Left ventricle myocardium superior (tissue), 1 donor: Measurements from ENCODE around the gene ADCY5. TPM values are rescaled to one million over a fixed set of nuclear protein-coding genes. Genes with fewer than 3 reads are reported as not detected.

ENCODE experiments used
- ATAC-seq: fragments of 200-7000 bp; cut with Tn5 transposase; one replicate; pipeline ENCODE4 v1.9.1; 2020; ENCODE audit warnings: mild to moderate bottlenecking, moderate library complexity
- DNase-seq: peaks from one replicate; pipeline ENCODE4 v3.0.0-alpha.2; 2020
- intact Hi-C: fragments of 100-400 bp; cut with micrococcal nuclease; formaldehyde crosslinking; loops from one replicate; pipeline ENCODE4 v1.11.0; 2022
- total RNA-seq: library from RNA; stranded (reverse); fragmentation: NEBNext Ultra II Directional; extraction: Animal tissue kit (Norgen Biotek cat#: 25700); gene quantifications from one replicate; pipeline ENCODE4 v1.2.1, GENCODE V29; 2021
- donor health status: DM: no; HTN: yes; CAD: no; lungs with severe emphysema.

ADCY5 gene
- total RNA-seq, 1 donor from 2014 or later = 273 TPM

DNA sequence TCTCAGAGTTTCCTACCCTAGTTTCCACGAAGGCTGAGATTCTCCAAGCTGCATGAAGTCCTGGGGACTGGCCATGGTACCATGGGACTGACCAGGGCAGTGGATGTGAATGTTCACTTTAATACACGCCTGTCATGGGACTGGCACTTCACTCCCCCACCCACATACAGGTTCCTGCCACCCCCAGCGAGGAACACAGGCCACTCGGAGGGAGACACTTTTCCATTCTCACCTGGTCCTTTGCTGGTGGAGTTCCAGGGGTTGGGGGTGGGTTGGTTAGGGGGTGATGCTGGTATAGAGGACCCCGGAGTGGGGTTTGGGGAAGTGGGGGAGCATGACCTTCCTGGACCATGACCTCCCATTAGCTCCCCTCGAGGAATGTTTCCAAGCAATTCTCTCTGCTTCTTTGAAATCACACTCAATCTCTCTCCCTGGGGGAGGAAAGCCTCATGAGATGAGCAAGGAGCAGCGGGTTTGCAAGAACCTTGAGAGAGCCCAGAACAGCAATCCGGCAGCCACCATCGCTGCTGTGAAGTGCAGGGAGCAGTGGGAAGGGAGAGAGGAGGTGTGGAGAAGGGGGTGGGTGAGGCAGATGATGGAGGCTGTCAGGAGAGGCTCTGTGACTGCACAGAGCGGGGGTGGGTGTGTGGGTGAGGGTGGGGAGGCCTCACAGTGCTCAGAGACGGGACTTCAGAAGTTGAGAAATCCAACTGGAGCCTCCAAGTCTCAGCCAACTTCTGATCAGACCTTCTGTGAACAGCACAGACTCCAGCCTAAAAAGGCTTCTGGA is 69.7 kb downstream of the ADCY5 start:
- DNase-seq (no peak), ATAC-seq (no peak)
- intact Hi-C loops = loop anchor here (10.0 kb wide), 1 partner anchor 66 kb away; the partner anchor contains the start of gene ADCY5

DNA sequence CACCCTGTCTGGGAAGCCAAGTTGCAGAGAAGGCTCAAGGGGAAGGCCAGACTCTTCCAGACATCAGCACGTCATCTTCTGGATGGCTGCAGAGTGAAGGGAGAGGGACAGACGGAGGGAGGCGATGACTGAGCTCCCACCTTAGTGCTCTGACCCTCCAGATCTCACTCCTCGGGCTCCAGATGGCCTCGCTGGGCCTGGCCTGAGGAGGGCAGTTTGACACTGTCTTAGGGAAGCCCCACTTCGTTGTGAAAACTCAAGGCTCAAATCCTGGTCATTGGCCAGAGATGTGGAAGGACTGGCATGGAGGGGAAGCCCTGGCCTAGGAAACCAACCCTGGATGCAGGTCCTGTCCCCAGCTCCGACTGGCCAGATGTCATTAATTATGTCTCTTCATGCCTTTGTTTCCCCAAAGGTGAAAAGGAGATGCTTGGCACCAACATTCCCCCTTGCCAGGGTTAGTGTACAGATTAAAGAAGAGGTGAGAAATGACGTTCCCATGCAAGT is 70.4 kb downstream of the ADCY5 start:
- no peak for DNase-seq
- ATAC-seq = no peak
- intact Hi-C loops = loop anchor here (10.0 kb wide), 1 partner anchor 66 kb away; the partner anchor contains the start of gene ADCY5

DNA sequence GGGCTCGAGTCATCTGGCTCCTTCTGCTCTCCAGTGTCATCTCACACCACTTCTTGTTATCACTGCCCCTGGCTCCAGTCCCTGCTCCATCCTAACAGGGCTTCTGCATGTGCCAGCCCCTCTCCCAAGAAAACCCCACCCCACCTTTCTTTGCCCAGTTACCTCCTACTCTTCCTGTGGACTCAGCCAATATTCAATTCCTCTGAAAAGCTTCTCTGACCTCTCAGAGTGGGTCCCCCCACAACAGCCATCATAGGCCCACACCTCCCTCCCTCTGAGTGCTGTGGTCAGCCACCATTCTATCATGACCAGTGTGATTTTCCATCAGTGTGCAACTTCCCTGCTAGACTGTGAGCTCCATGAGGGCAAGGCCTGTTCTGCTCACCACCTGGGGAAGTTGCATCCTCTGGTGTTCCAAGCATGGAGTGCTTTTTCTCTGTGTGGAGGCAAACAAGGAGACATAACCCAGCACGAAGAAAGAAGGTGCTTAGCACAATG is 71.6 kb downstream of the ADCY5 start:
- intact Hi-C loops = loop anchor here (10.0 kb wide), 1 partner anchor 68 kb away; the partner anchor contains the start of gene ADCY5

DNA sequence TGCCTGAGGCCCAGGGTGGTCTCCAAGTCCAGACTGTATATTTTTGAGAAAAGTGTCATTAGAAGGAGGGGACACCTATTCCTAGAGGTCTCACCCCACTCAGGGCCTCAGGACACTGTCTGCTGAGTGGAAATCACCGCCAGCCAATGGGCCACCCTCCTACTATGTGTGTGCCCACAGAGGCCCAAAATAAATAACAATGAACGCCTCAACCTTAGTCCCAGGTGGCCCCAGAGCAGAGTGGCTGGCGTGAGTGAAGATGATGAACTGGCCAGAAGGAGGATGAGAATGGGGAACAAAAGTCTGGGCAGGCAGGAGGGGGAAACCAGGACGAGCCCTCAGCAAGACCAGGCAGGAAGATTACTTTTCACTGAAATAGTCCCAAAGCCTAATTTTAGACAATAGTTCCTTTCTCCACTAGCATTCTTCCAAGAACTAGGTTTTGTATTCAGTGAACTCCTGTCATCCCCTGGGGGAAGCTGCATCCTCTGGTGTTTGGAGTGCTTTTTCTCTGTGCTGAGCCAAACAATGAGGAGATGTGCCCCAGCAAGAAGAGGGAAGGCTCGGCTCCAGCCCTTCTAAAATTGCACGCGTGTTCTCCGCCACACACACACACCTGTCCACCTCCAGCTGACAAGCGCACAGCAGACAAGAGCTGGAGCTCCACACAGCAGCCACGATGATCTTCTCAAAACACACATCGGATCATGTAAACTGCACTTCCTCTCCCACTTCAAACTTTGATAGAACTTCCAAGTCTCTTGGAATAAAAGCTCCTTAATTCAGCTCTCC is 72.2 kb downstream of the ADCY5 start:
- DNase-seq (no peak), ATAC-seq (no peak)
- intact Hi-C loops = loop anchor here (10.0 kb wide), 1 partner anchor 68 kb away; the partner anchor contains the start of gene ADCY5

More for the DNA sequence above, 71.6 kb downstream of the ADCY5 start:
- no peak for ATAC-seq
- no peak for DNase-seq

DNA sequence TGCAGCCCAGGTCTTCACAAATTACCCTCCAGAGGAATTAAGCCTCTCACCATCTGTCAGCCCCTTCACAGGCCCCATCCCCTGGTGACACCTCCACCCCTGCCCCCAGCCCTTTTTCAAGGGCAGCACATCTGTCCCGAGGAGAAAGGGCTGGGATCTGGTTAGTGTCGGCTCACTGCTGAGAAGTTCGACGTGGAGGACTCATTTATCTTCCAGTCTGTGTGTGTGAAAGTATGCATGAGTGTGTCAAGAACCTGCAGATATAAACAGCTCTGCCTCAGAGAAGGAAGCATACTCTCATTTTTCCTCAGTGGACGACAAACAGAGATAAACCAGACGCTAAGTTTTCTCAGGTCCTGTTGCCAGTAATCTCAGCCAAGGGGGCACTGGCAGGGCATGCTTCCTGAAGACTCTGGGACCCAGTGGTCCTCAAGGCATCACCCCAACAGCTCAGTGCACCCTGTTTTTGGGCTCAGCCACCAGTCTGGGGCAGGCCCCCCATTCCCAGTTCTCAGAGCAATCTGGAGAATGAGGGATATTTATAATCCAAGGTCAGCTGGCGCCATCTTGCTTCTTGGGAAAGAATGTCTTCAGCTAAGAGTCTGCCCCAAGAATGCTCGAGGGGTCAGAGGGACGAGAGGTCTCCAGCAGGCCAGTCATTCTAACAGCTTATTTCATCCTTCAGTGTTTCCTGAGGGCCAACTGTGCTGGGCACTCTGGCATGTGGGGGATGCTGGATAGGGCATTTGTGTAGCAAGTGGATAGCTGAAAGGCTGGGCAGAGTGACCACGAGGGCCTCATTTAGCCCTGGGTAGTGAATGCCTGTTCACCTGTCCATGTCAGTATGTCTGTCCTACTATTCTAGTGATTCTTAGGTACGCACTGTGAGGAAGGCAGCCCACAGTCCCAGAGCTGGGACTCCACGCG is 73.6 kb downstream of the ADCY5 start:
- intact Hi-C loops = loop anchor here (10.0 kb wide), 1 partner anchor 70 kb away; the partner anchor contains the start of gene ADCY5

DNA sequence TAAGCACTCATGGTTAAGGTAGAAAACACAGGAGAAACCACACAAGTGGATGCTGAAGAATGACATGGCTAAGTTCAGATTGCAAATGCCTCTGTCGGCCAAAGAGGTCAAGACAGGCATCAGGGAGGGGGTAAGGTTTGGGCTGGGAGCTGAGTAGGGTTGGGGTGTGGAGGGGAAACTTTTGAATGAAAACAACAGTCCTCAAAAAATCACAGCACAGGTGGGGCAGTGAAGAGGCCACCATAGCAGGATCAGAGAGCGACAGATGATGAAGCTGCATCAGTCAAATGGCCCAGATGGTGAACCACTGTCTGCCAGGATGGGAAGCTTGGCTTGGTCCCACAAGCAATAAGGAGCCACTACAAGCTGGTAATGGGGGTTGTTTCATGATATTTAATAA is 74.9 kb downstream of the ADCY5 start:
- intact Hi-C loops = loop anchor here (10.0 kb wide), 1 partner anchor 71 kb away; the partner anchor contains the start of gene ADCY5
- DNase-seq (no peak), ATAC-seq (no peak)

More for the DNA sequence above, 73.6 kb downstream of the ADCY5 start:
- peak; percentile 50 for ATAC-seq
- no peak for DNase-seq

DNA sequence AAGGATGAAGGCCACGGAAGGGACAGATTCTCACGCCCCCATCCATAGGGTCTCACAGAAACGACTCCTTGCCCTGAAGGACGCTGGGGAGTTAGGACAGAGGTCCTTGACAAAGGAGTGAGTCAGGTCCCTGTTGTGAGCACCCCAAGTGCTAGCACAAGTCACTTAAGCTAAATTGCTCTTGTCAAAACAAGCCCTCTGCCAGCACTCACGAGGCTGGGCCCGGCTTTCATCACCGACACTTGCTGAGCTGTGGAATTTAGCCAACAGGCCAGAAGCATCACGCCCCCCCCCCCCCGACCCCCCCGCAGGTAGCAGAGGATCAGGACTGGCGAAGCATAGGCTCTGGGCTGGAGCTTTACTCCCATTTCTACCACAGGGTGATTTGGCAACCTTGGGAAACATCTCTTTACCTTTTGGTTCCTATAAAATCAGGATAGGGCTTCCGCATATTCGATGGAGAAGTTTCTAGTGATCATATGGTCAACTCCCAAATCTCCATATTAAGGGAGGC is 75.4 kb downstream of the ADCY5 start:
- DNase-seq = peak; percentile 83
- ATAC-seq = peak; percentile 79
- intact Hi-C loops = loop anchor here (10.0 kb wide), 1 partner anchor 71 kb away; the partner anchor contains the start of gene ADCY5

DNA sequence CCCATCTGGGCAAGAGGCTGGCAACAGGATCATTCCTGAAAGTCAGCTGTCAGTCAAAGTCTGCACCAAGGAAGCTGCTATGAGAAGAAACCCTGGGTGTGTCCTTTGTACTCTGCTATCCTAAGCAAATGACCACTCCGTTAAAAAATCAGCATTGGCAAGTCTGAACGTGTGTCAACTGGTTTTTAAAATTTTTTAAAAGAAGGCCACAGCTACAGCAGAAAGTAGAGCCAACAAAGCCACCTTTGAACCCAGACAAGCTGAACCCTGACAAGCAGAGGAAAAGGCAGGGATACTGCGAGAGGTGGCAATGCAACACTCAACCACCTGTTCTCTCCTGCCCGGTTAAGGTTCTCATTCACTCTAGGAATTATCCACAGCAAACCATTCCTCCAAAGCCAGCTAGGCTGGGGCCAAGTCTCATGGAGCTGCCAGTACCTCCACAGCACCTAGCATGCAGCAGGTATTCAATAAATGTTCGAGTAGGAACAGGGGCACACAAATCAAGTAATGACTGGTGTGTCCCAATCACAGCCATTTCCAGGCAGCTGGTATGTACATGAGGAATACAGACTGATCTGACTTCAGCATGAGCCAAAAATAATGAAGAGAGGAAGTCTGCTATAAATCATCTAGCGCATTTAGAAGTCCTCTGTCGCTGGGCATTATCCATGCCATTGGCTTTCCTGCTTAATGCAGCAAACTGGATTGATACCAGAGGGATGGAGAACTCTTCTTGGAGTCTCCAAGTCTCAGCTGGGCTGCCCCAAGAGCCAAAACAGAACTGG is 76.0 kb downstream of the ADCY5 start:
- DNase-seq (no peak), ATAC-seq (peak; percentile 46)
- intact Hi-C loops = loop anchor here (10.0 kb wide), 1 partner anchor 72 kb away; the partner anchor contains the start of gene ADCY5

DNA sequence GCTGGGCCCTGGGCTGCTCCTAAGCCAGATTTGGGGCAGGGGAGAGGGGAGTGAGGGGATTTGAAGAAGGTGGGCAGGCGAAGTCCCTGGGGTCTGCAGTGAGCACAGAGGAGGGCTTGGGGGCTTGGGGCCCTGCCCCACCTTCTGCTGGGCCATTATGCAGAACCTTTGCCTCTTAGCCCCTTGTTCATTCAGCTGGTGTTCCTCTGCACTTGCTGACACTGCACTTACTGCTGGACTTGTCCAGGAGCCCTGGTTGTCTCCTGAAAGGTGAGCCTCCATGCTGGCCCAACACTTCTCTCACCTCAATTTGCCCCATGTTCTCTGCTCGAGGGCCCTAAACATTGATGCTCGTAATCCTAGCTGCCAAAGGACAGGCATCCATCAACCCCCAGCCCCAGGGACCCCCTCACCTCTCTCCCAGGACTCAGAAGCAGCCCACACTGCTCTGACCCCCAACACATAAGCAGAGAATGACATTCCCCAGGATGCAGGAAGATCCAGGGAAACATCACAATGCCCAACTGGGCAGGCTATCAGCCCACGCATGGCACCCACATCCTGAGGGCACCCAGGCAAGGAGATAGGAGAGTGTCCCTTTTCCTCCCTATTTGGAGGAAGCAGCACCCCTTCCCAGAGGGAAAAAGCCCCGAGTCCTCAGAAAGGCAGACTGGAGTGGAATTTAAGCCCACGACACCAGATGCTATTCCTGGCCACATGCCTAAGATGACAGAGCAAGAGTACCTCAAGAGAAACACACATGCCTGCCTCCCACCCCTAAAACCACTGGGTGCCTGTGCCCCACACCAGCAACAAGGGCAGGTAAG is 76.8 kb downstream of the ADCY5 start:
- no peak for ATAC-seq
- DNase-seq = no peak
- intact Hi-C loops = loop anchor here (10.0 kb wide), 1 partner anchor 73 kb away; the partner anchor contains the start of gene ADCY5

DNA sequence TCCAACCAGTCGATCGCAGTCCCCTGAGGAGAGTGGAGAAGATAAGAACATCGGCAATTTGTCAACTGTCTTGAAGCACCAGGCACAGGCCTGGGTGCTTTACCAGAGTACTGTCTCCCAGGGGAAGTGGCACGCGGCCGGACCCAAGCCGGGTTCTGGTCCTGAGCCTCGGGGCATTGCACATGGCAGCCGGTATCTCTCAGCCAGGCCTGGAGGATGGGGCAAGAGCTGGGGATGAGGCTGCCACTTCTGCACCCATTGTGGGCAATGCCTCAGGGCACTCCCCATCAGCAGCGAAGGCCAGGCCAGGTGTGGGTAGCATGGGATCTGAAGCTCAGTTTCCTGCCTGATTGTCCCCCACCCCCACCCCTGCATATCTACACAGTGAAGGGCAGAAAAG is 77.5 kb downstream of the ADCY5 start:
- intact Hi-C loops = loop anchor here (10.0 kb wide), 1 partner anchor 73 kb away; the partner anchor contains the start of gene ADCY5
- ATAC-seq (no peak), DNase-seq (no peak)

DNA sequence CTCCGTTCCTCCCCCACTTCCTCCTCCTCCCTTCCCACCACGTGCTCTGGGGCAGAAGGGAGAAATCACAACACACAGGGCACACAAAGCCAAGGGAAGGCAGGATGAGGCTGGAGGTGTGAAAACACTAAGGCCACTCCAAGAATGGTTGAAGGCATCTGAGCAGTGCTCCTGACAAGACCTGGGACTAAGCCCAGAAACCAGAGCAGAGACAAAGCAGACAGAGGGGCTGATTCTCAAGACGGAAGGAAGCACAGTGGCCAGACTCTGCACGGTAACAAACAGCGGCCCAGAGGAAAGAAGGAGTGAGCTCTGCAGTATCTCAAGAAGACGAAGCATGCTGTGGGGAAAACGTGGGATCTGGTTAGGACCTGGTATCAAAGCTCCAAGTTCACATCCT is 78.1 kb downstream of the ADCY5 start:
- DNase-seq (no peak), ATAC-seq (no peak)
- intact Hi-C loops = loop anchor here (10.0 kb wide), 1 partner anchor 74 kb away; the partner anchor contains the start of gene ADCY5

DNA sequence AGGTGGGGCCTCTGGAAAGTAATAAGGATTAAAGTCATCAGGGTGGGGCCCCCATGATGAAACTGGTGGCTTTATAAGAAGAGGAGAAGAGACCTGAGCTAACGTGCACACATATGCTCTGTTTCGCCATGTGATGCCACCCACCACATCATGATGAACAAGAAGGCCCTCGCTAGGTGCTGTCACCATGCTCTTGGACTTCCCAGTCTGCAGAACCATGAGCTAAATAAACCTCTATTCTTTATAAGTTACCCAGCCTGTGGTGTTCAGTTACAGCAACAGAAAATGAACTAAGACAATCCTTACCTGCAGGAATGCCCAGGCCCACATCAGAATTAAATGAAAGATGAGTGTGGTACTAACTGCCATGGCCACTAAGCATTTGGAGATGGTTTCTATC is 79.8 kb downstream of the ADCY5 start:
- intact Hi-C loops = no loop called here
- DNase-seq (no peak), ATAC-seq (no peak)

DNA sequence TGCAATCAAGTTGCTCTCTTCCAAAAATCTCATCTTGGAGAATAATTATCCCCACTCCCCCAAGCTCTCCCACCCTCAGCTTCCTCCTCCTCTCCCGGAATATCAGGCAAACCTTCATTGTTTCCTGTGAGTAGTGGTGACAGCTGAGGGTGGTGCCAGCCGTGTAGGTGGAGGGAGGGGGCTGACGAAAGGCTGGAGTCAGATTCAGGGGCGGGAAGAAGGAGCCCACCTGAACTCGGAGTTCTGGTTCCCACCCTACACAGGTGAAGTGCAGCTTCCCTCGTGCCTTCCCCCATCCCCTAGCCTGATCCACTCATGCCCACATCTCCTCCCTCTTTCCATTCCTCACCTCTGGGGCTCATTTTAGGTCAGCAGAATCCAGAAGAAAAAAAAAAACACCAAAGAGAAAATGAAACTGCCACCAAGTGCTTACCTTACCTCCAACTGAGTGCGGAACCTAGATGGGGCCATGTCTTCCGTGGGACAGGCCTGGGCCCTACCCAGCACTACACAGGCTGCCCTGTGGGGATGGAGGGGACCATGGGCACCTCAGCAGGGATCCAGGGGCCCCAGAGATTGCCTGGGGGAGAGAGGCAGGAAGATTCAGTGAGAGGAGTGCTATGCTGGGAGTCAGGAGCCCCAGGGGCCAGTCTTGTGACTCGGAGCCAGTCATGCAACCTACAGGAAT is 81.3 kb downstream of the ADCY5 start:
- DNase-seq = no peak
- intact Hi-C loops = no loop called here
- no peak for ATAC-seq

DNA sequence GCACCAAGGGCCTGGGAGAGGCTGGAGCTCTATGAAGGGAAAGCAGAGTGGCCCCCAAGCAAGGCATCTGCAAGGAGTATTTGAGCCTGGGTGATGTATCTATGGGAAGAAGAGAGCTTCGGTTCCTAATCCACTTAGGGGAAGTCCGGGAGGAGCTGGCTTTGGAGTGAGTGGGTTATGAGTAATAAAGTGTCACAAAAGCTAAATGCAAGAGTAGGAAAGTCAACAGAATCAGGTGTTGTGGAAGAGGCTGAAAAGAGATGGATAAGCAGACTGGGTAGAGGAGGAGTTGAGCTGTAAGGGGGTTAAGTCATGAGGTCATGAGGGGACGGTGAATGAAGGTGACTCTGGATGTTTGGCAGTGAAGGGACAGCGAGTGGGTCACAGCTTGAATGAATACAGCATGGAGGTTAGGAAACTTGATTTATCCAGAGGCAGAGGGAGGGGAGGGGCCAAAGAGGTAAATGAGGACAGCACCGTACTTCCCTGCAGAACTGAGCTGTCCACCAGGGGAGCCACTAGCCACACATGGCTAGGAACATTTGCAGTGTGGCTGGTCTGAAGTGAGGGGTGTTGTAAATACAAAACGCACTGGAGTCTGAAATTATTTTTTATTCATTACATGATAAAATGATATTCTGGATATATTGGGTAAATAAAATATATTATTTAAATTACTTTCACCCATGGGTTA is 83.3 kb downstream of the ADCY5 start:
- intact Hi-C loops = no loop called here
- no peak for DNase-seq

DNA sequence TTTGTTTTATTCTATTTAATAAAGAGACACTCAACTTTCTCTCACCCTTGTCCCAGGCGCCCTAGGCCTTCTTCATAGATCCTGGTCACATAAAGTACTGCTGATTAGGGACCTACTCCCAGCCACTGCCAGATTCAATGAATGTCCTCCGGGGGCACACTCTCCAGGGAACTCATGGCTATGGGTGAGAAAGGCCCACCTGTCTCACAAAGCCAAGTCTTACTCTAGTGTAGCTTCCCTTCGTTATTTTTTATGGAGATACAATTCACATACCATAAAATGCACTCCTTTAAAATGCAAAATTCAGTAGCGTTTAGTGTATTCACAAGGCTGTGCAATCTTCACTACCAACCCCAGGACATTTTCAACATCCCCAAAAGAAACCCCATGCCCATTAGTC is 87.8 kb downstream of the ADCY5 start:
- intact Hi-C loops = no loop called here
- DNase-seq = no peak

More for the DNA sequence above, 83.3 kb downstream of the ADCY5 start:
- peak; percentile 64 for ATAC-seq

More for the DNA sequence above, 87.8 kb downstream of the ADCY5 start:
- ATAC-seq = no peak
